OCI-M2 (cell line): Measurements from ENCODE around the gene POFUT1.
"Not testable (repeated sequence)": the region's sequence is repeated elsewhere in the genome, so short reads cannot be mapped to it uniquely, and the experiment has no call there.

Experiments
- DNase-seq: peaks from one replicate; lab custom pipeline; 2025; ENCODE audit not compliant: unreplicated experiment; lab: John Stamatoyannopoulos, UW

The POFUT1 gene

GRCh38 chr20:32232326-32232886, 24.7 kb downstream of the POFUT1 start:
- no peak for DNase-seq

- DNase-seq: no peak
Measured at GRCh38 chr20:32233286-32233685, 25.6 kb downstream of the POFUT1 start.

- DNase-seq: no peak
Measured at GRCh38 chr20:32234135-32234808, 26.6 kb downstream of the POFUT1 start.

- no peak for DNase-seq
Measured at GRCh38 chr20:32235331-32236047, 27.8 kb downstream of the POFUT1 start.

- DNase-seq: no peak
Measured at GRCh38 chr20:32236048-32236533, 28.4 kb downstream of the POFUT1 start.

GRCh38 chr20:32236819-32237218, 29.1 kb downstream of the POFUT1 start:
- DNase-seq: no peak

GRCh38 chr20:32237419-32237818, 29.7 kb downstream of the POFUT1 start:
- DNase-seq: no peak

GRCh38 chr20:32238483-32239425, 31.1 kb downstream of the POFUT1 start:
- no peak for DNase-seq

- DNase-seq: no peak
Measured at GRCh38 chr20:32240205-32240604, 32.5 kb downstream of the POFUT1 start.

GRCh38 chr20:32241807-32242206, 34.1 kb downstream of the POFUT1 start:
- no peak for DNase-seq

GRCh38 chr20:32244150-32244823, 36.6 kb downstream of the POFUT1 start:
- no peak for DNase-seq

- DNase-seq: no peak
Measured at GRCh38 chr20:32244959-32245358, 37.3 kb downstream of the POFUT1 start.

GRCh38 chr20:32246208-32246607, 38.5 kb downstream of the POFUT1 start:
- DNase-seq: not testable (repeated sequence)

- DNase-seq: no peak
Measured at GRCh38 chr20:32248043-32248442, 40.4 kb downstream of the POFUT1 start.

GRCh38 chr20:32249030-32249738, 41.5 kb downstream of the POFUT1 start:
- no peak for DNase-seq

GRCh38 chr20:32251470-32251869, 43.8 kb downstream of the POFUT1 start:
- DNase-seq: no peak

GRCh38 chr20:32252189-32252588, 44.5 kb downstream of the POFUT1 start:
- DNase-seq: no peak

- not testable (repeated sequence) for DNase-seq
Measured at GRCh38 chr20:32260973-32261372, 53.3 kb downstream of the POFUT1 start.

GRCh38 chr20:32261644-32262043, 54.0 kb downstream of the POFUT1 start:
- DNase-seq: no peak

GRCh38 chr20:32263398-32263954, 55.8 kb downstream of the POFUT1 start:
- DNase-seq: no peak
